Spleen (tissue), 7 donors: Measurements from ENCODE around the gene ZNF397.

Source experiments
- CTCF ChIP-seq, 11 experiments: fragments of 200-600 bp in 7 of 11; fragments of 450-650 bp in 4 of 11; sonication (generic) in 4 of 11; IDR thresholded peaks in 8 of 11; conservative IDR thresholded peaks in 3 of 11; 1 replicate in 7 of 11; 2 replicates in 4 of 11; pipeline versions ENCODE4 v1.4.0 to v1.8.0; 2016 to 2021; ENCODE audit warnings: antibody characterized with exemption in 11 of 11, inconsistent platforms in 4 of 11, mild to moderate bottlenecking in 1 of 11
- POLR2A ChIP-seq, 3 donors: fragments of 450-650 bp; IDR thresholded peaks; one replicate each; pipeline ENCODE4 v1.5.1; 2017; ENCODE audit warnings: antibody characterized with exemption in 3 of 3, mild to moderate bottlenecking in 1 of 3
- POLR2AphosphoS5 ChIP-seq, 3 donors: sonication (generic); formaldehyde crosslinking; IDR thresholded peaks; one replicate each; pipeline ENCODE4 v1.5.1; 2017; ENCODE audit warnings: antibody characterized with exemption in 3 of 3
- donor health status: DM: no; HTN: no; CAD: no; lungs with moderate emphysema.
- donor health status: DM: no; HTN: no; CAD: no.
- donor health status: DM: no; HTN: no; CAD: no.

GRCh38 chr18:35284841-35285240, 44.0 kb downstream of the ZNF397 start:
- TF ChIP-seq CTCF (IDR thresholded peaks at IDR 0.05 in 8 of 11, conservative IDR thresholded peaks at IDR 0.05 in 3 of 11) = no peak
- TF ChIP-seq POLR2AphosphoS5 (IDR thresholded peaks at IDR 0.05) = no peak
- TF ChIP-seq POLR2A (IDR thresholded peaks at IDR 0.05) = no peak
